Liver (tissue), 3 donors: ENCODE measurements around the gene SLC28A2.

Experiments
- HNF4A ChIP-seq, 2 donors: conservative IDR thresholded peaks; 2 replicates each; pipeline ENCODE4 v1.6.1; 2016; ENCODE audit warnings: antibody characterized with exemption in 2 of 2, mild to moderate bottlenecking in 2 of 2
- TAF1 ChIP-seq: conservative IDR thresholded peaks from 2 replicates; pipeline ENCODE4 v1.6.1; 2016; ENCODE audit warnings: antibody characterized with exemption, mild to moderate bottlenecking
- TF ChIP-seq, protein P1 (sequence below): fragments of 150-350 bp; IDR thresholded peaks from 2 replicates; pipeline ENCODE4 v1.5.1; 2017; ENCODE audit warnings: improper control_type of control experiment, low read depth, low read length; ENCODE audit not compliant: missing input control
- donor health status: healthy.
- donor health status: healthy.

DNA sequence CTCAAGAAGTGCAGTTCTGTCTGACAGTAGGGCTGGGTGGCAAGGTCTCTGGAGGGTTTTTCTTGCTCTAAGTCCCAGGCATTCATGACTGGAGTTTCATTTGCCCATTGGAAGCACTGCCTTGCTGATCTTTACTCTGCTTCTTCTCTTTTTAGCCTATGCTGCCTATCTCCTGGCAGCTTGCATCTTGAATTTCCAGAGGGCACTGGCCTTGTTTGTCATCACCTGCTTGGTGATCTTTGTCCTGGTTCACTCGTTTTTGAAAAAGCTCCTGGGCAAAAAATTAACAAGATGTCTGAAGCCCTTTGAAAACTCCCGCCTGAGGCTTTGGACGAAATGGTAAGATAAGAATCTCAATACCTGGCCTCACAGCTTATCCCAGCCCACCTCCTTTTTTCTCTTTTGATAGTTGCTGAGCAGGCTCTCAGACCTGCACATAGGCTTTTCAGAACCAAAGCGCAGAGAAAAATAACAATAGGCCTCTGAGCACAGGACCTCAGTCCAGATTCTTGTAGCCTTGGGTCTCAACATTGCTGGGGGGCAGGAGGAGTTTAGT lies 10.9 kb downstream of the SLC28A2 start:
- TF ChIP-seq TAF1 (no peak), HNF4A (conservative IDR thresholded peaks at IDR 0.05) (peak; percentile 16 to 45)
- TF ChIP-seq, protein P1, sequence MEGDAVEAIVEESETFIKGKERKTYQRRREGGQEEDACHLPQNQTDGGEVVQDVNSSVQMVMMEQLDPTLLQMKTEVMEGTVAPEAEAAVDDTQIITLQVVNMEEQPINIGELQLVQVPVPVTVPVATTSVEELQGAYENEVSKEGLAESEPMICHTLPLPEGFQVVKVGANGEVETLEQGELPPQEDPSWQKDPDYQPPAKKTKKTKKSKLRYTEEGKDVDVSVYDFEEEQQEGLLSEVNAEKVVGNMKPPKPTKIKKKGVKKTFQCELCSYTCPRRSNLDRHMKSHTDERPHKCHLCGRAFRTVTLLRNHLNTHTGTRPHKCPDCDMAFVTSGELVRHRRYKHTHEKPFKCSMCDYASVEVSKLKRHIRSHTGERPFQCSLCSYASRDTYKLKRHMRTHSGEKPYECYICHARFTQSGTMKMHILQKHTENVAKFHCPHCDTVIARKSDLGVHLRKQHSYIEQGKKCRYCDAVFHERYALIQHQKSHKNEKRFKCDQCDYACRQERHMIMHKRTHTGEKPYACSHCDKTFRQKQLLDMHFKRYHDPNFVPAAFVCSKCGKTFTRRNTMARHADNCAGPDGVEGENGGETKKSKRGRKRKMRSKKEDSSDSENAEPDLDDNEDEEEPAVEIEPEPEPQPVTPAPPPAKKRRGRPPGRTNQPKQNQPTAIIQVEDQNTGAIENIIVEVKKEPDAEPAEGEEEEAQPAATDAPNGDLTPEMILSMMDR = no peak
